Liver (tissue), 9 donors: Measurements from ENCODE around the gene FBP1. TPM values are rescaled to one million over a fixed set of nuclear protein-coding genes. Genes with fewer than 3 reads are reported as not detected.

Experiments used
- DNase-seq: peaks from one replicate; pipeline ENCODE4 v3.0.0-alpha.2; 2017; ENCODE audit warnings: low spot score
- H3K27ac ChIP-seq, 2 donors: one replicate each; pipeline ENCODE4 v1.7.0; 2013; ENCODE audit warnings: inconsistent platforms in 2 of 2, low read length in 2 of 2, control low read depth in 1 of 2, low read depth in 1 of 2, mild to moderate bottlenecking in 1 of 2
- H3K27me3 ChIP-seq, 4 donors: one replicate each; pipeline versions ENCODE4 v1.6.1 to v1.7.0; 2013; ENCODE audit warnings: low read length in 3 of 4, inconsistent platforms in 1 of 4, mild to moderate bottlenecking in 1 of 4, moderate library complexity in 1 of 4; ENCODE audit not compliant: control insufficient read depth in 4 of 4, insufficient read depth in 4 of 4
- H3K36me3 ChIP-seq, 4 donors: one replicate each; pipeline versions ENCODE4 v1.6.1 to v1.7.0; 2013; ENCODE audit warnings: low read length in 3 of 4, mild to moderate bottlenecking in 3 of 4, low read depth in 1 of 4, moderate library complexity in 1 of 4; ENCODE audit not compliant: control insufficient read depth in 4 of 4, insufficient read depth in 3 of 4
- H3K4me1 ChIP-seq, 4 donors: one replicate each; pipeline versions ENCODE4 v1.6.1 to v1.7.0; 2013; ENCODE audit warnings: low read length in 3 of 4, mild to moderate bottlenecking in 3 of 4, moderate library complexity in 1 of 4; ENCODE audit not compliant: control insufficient read depth in 4 of 4, insufficient read depth in 4 of 4
- H3K4me3 ChIP-seq, 3 donors: one replicate each; pipeline versions ENCODE4 v1.6.1 to v1.7.0; 2013; ENCODE audit warnings: low read length in 3 of 3, control low read depth in 1 of 3, low read depth in 1 of 3, mild to moderate bottlenecking in 1 of 3
- H3K9ac ChIP-seq, 2 donors: one replicate each; pipeline ENCODE4 v1.7.0; 2013; ENCODE audit warnings: low read length in 2 of 2, mild to moderate bottlenecking in 2 of 2, moderate library complexity in 2 of 2, control low read depth in 1 of 2, low read depth in 1 of 2
- H3K9me3 ChIP-seq, 4 donors: one replicate each; pipeline versions ENCODE4 v1.6.1 to v1.7.0; 2013; ENCODE audit warnings: low read length in 3 of 4; ENCODE audit not compliant: control insufficient read depth in 4 of 4
- FOXA1 ChIP-seq: IDR thresholded peaks from 2 replicates; pipeline ENCODE4 v1.6.1; 2016; ENCODE audit warnings: antibody characterized with exemption
- FOXA2 ChIP-seq: IDR thresholded peaks from 2 replicates; pipeline ENCODE4 v1.6.1; 2016; ENCODE audit warnings: antibody characterized with exemption
- GABPA ChIP-seq, 2 donors: IDR thresholded peaks in 1 of 2; conservative IDR thresholded peaks in 1 of 2; 2 replicates each; pipeline ENCODE4 v1.6.1; 2016; ENCODE audit warnings: antibody characterized with exemption in 2 of 2, mild to moderate bottlenecking in 1 of 2, moderate library complexity in 1 of 2
- HNF4A ChIP-seq, 2 donors: conservative IDR thresholded peaks; 2 replicates each; pipeline ENCODE4 v1.6.1; 2016; ENCODE audit warnings: antibody characterized with exemption in 2 of 2, mild to moderate bottlenecking in 2 of 2
- JUND ChIP-seq, 2 donors: IDR thresholded peaks; 2 replicates each; pipeline ENCODE4 v1.6.1; 2016; ENCODE audit warnings: antibody characterized with exemption in 2 of 2
- NR2F2 ChIP-seq: IDR thresholded peaks from 2 replicates; pipeline ENCODE4 v1.6.1; 2016; ENCODE audit warnings: antibody characterized with exemption
- RAD21 ChIP-seq, 2 donors: IDR thresholded peaks; 2 replicates each; pipeline ENCODE4 v1.6.1; 2016; ENCODE audit warnings: antibody characterized with exemption in 2 of 2, mild to moderate bottlenecking in 2 of 2
- RXRA ChIP-seq, 2 donors: IDR thresholded peaks; 2 replicates each; pipeline ENCODE4 v1.6.1; 2017 to 2018; ENCODE audit warnings: antibody characterized with exemption in 2 of 2, mild to moderate bottlenecking in 1 of 2
- TAF1 ChIP-seq: conservative IDR thresholded peaks from 2 replicates; pipeline ENCODE4 v1.6.1; 2016; ENCODE audit warnings: antibody characterized with exemption, mild to moderate bottlenecking
- YY1 ChIP-seq: IDR thresholded peaks from 2 replicates; pipeline ENCODE4 v1.6.1; 2016; ENCODE audit warnings: antibody characterized with exemption, mild to moderate bottlenecking
- WGBS: extraction: QIAGEN DNeasy Blood & Tissue Kit; methylation state at CpG from one replicate; pipeline ENCODE4 v1.1.7; 2013; 5-methylcytosine and 5-hydroxymethylcytosine counted together
- polyA plus RNA-seq, 2 donors: library from polyadenylated mRNA; stranded (reverse) in 1 of 2; unstranded in 1 of 2; fragments of 200-250 nt in 1 of 2; fragments of >200 nt in 1 of 2; fragmentation: Nextera tagmentation in 1 of 2; extraction: Ambion mirVana in 1 of 2; gene quantifications; one replicate each; pipeline versions ENCODE4 v1.2.1 to v1.2.3, GENCODE V29; 2013 to 2015
- total RNA-seq, 2 donors: library from RNA; depleted of rRNA; stranded (reverse); fragments of >200 nt; gene quantifications; one replicate each; pipeline ENCODE4 v1.2.3, GENCODE V29; 2014
- TF ChIP-seq, protein P1 (sequence below): IDR thresholded peaks from 2 replicates; pipeline ENCODE4 v1.6.1; 2016; ENCODE audit warnings: antibody characterized with exemption, mild to moderate bottlenecking
- donor health status: healthy.
- donor health status: healthy.
- donor health status: healthy.
- donor health status: healthy.
- donor health status: healthy.

Gene FBP1
- total and polyA plus RNA-seq, 4 donors, result 27.8 to 574 (median 317) TPM

DNA sequence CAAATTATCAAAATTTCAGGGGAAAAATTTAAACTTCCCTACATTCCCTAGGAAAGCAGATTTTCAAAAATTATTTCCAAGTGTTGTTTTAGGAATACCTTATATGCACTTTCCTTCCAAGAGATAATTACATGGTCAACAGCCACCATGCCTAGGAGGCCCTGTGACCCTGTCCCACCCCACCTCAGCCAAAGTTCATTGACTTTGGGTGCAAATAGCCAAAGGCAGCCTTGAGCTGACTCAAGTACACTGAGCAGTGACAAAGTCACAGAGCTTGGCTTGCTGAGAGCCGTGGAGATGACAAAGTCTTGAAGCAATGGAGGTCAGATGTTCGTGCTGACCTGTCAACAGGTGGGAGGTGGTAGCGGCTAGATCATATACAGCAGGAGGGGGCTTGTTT, 24.3 kb upstream of the FBP1 start:
- no peaks in the 10 kb centered on the region for H3K36me3 ChIP-seq
- TF ChIP-seq NR2F2 (no peak), RXRA (IDR thresholded peaks at IDR 0.05) (peak; percentile 20 to 58), HNF4A (conservative IDR thresholded peaks at IDR 0.05) (peak; percentile 2 to 48)
- H3K9ac ChIP-seq, result no peak overlapping the region
- no peak for DNase-seq
- peak overlapping the region in 1 of 2 donors; percentile 95 for H3K27ac ChIP-seq
- no peaks in the 10 kb centered on the region for H3K9me3 ChIP-seq
- H3K4me1 ChIP-seq, result peaks cover 13 to 37% (median 21%) of the 10 kb centered on the region in 4 donors
- no peak overlapping the region for H3K4me3 ChIP-seq
- no peaks in the 10 kb centered on the region for H3K27me3 ChIP-seq
- WGBS, result 65% methylated on average over 3 of the region's 3 CpGs

DNA sequence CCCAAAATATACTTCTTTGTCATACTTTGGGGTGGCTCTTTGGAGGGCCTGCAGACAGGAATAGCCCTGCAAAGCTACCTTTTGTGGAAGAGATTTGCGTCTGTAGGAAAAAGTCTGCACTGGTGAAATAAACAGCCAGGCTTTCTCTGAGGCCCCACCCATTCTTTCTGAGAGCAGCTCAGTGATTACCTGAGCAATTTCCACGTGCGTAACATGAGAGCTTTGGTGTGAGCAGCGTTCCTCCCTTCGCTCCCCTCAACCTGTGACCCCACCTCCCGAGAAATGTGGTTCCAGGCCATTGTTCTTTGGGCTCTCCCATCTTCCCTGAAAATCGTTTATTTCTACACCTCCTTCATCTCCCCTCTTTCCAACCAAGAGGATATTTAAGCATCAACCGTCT, 23.8 kb upstream of the FBP1 start:
- Histone ChIP-seq H3K27ac (peak overlapping the region in 1 of 2 donors; percentile 95), H3K27me3 (no peaks in the 10 kb centered on the region), H3K9me3 (no peaks in the 10 kb centered on the region), H3K9ac (no peak overlapping the region), H3K36me3 (no peaks in the 10 kb centered on the region), H3K4me1 (peaks cover 12 to 32% (median 17%) of the 10 kb centered on the region in 4 donors), H3K4me3 (no peak overlapping the region)
- peak in 1 of 2 donors; percentile 10 for TF ChIP-seq HNF4A (conservative IDR thresholded peaks at IDR 0.05)
- no peak for TF ChIP-seq JUND (IDR thresholded peaks at IDR 0.05)
- WGBS, result 56% methylated on average over 8 of the region's 8 CpGs
- DNase-seq, result no peak

DNA sequence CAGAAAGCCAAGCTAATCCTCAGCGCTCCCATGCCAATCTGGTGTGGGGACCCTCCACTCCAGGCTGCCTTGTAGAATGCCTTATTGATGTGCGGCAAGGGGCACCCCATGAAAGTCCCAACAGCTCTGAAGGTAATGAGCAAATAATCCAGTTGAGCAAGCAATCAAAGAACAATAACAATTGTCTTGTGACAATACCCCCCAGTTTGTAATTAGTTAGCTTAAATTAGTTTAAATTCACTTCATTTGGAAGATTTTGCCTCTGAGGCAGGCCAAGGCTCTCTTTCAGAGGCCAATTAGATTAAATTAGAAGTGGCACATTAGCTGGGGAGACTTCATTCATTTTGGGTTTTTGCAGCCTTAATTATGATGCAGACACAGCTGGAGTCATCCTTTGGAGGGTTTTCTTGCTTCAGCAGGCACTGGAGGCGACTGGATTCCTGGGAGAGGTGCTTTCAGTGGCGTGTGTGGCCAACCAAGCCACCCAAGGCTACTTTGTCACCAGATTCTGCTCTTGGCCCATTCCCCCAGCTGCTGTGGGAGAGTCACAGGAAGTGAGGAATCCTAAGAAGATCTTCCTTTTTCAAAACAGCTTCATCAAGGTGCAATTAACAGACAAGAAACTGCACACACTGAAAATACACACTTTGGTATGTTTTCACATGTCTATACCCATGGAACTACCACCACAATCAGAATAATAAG, 17.9 kb upstream of the FBP1 start:
- H3K4me3 ChIP-seq, result no peak overlapping the region
- H3K9ac ChIP-seq, result no peak overlapping the region
- H3K4me1 ChIP-seq, result no peaks in the 10 kb centered on the region
- no peaks in the 10 kb centered on the region for H3K36me3 ChIP-seq
- WGBS, result 95% methylated on average over 4 of the region's 4 CpGs
- H3K27ac ChIP-seq, result no peak overlapping the region
- no peak for DNase-seq
- no peaks in the 10 kb centered on the region for H3K27me3 ChIP-seq
- H3K9me3 ChIP-seq, result no peaks in the 10 kb centered on the region
- no peak for TF ChIP-seq JUND (IDR thresholded peaks at IDR 0.05)
- TF ChIP-seq, protein P1, sequence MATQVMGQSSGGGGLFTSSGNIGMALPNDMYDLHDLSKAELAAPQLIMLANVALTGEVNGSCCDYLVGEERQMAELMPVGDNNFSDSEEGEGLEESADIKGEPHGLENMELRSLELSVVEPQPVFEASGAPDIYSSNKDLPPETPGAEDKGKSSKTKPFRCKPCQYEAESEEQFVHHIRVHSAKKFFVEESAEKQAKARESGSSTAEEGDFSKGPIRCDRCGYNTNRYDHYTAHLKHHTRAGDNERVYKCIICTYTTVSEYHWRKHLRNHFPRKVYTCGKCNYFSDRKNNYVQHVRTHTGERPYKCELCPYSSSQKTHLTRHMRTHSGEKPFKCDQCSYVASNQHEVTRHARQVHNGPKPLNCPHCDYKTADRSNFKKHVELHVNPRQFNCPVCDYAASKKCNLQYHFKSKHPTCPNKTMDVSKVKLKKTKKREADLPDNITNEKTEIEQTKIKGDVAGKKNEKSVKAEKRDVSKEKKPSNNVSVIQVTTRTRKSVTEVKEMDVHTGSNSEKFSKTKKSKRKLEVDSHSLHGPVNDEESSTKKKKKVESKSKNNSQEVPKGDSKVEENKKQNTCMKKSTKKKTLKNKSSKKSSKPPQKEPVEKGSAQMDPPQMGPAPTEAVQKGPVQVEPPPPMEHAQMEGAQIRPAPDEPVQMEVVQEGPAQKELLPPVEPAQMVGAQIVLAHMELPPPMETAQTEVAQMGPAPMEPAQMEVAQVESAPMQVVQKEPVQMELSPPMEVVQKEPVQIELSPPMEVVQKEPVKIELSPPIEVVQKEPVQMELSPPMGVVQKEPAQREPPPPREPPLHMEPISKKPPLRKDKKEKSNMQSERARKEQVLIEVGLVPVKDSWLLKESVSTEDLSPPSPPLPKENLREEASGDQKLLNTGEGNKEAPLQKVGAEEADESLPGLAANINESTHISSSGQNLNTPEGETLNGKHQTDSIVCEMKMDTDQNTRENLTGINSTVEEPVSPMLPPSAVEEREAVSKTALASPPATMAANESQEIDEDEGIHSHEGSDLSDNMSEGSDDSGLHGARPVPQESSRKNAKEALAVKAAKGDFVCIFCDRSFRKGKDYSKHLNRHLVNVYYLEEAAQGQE, result no peak

DNA sequence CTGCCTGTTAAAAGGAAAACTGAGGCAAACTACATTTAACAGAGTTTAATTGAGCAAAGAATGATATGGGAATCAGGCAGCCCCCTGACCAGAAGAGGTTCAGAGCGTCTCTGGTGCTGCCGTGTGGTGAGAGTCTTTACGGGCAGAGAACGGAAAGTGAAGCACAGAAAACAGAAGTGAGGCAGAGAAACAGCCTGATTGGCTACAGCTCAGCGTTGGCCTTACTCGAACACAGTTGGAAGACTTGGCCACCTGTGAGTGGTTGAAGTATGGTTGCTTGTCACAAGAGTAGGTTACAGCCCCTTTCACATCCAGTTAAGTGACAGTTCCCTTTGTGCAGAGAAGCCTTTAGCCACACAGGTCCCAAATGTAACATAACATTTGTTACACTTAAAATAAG, 16.9 kb upstream of the FBP1 start:
- H3K9ac ChIP-seq, result no peak overlapping the region

More for the DNA sequence above, 16.9 kb upstream of the FBP1 start:
- TF ChIP-seq GABPA (IDR thresholded peaks at IDR 0.05 in 1 of 2, conservative IDR thresholded peaks at IDR 0.05 in 1 of 2), result no peak
- no peak for TF ChIP-seq HNF4A (conservative IDR thresholded peaks at IDR 0.05)
- TF ChIP-seq TAF1, result no peak
- TF ChIP-seq RAD21 (IDR thresholded peaks at IDR 0.05), result no peak
- TF ChIP-seq FOXA1, result no peak
- no peak for TF ChIP-seq YY1
- no peak for TF ChIP-seq FOXA2
- H3K4me1 ChIP-seq, result no peaks in the 10 kb centered on the region
- no peak overlapping the region for H3K4me3 ChIP-seq
- no peak for DNase-seq
- no peaks in the 10 kb centered on the region for H3K36me3 ChIP-seq
- H3K27me3 ChIP-seq, result no peaks in the 10 kb centered on the region
- 68% methylated on average over 6 of the region's 6 CpGs for WGBS
- H3K27ac ChIP-seq, result no peak overlapping the region
- H3K9me3 ChIP-seq, result no peaks in the 10 kb centered on the region
